GM15510 (cell line): ENCODE measurements around the gene CAD.

Source experiments
- POLR2A ChIP-seq: IDR thresholded peaks from 3 replicates; pipeline ENCODE4 v1.6.1; 2011; ENCODE audit warnings: borderline replicate concordance; ENCODE audit not compliant: insufficient read length; ENCODE audit errors: extremely low read depth

Gene CAD

DNA sequence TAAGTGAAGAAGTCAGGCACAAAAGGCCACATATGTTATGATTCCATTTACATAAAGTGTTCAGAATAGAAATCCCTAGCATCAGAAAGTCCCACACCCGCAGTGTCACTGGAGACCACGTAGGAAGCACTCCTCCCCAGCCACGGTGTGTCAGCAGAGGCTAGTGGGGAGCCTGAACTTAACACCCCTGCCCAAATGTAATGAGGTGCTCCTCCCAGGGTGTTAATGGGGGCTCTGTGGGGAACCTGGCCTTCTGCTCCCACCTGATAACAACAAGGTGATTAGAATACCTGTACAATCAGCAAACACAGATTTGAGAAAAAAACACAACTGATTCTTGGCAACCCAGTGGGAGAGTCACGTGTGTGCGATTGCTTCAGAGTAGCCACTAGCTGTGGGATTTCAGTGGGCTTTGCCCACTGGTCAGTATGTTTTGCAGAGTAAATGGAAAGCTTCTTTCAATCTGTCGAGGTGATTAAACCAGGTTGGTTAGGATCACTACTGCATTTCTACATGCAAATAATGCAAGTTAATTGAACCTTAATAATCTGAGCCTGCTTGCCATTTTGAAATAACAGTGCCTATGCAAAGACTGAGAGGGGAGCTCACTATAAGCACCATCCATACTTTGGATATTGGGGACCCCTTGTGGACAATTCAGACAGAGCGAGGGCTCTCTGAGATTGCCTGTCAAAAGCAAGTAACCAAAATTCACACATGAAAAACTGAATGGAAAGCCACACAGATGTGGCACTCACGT, 25.9 kb upstream of the CAD start:
- TF ChIP-seq POLR2A: no peak

DNA sequence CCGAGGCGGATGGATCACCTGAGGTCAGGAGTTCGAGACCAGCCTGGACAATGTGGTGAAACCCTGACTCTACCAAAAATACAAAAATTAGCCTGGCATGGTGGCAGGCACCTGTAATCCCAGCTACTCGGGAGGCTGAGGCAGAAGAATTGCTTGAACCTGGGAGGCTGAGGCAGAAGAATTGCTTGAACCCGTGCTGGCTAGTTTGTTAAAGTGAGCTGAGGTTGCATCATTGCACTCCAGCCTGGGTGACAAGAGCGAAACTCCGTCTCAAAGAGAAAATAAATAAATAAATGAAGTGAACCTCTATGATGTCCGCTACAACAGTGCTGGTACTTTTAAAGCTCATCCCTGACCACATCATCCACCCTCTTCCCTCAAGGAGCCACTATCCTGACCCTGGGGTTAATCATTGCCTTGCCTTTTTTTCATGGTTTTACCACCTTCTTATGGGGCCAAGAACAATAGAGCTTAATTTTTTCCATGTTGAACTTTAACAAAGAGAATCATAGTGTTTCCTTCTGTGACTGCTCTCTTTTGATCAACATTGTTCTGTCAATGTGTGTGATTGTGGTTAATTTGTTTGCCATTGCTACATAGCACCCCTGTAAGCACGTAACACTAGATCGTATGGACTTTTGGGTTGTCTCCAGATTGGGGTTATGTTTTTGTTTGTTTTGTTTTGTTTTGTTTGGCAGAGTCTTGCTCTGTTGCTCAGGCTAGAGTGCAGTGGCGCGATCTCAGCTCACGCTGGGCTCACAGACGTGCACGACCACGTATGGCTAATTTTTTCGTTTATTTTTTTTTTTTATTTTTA, 22.4 kb upstream of the CAD start:
- TF ChIP-seq POLR2A: no peak

DNA sequence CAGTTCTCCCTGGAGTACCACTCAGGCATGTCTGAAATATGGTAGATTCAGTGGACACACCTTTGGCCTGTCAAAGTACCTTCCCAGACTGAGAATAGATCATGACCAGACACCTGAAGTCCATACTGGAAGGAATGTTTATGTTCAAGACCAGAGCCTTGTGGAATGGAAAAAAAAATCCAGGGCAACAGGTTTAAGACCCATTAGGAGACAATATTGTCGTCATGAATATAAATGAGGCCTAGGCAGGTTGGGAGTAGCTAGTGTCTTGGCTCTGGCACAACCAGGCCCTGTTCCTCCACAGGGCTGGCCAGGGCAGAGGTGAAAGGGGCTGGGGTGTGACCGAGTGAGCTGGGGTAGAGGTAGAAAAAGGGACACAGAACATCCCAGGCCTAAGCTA, 18.5 kb upstream of the CAD start:
- TF ChIP-seq POLR2A: no peak

DNA sequence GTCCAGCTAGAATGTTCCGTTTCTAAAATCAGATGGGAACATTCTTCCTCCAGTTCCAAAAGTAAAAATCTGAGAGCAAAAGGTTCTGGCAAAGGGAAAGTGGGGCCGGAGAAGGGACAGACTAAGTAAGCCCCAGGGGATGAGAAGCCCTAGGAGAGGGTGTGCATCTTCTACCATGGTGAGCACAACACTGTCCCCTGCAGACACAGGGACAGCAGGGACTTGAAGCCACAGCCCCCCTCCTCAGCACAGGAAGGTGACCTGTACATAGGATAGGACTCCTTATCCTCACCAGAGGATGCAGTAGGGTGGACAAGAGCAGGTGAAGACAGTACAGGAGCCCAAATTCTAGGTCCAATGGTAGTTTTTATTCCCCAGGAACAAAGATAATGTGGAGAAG, 17.9 kb upstream of the CAD start:
- TF ChIP-seq POLR2A: no peak

DNA sequence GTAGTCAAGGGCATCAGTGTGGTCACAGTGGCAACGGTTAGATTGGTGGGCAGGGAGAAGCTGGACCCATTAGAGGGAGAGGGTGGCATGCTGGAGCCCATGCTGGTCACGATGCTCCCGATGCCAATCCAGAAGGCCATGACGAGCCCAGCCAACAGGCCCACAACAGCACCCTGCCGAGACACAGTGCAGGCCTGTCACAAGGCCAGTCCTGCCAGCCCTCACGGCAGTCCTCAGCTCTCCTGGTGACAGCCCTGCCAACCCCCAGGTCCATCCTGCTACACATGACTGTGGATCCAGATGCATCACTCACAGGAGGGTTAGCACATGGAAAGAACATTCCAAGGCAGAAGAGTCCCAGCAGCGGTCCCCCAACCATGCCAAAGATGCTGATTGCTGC, 15.5 kb upstream of the CAD start:
- TF ChIP-seq POLR2A: no peak

DNA sequence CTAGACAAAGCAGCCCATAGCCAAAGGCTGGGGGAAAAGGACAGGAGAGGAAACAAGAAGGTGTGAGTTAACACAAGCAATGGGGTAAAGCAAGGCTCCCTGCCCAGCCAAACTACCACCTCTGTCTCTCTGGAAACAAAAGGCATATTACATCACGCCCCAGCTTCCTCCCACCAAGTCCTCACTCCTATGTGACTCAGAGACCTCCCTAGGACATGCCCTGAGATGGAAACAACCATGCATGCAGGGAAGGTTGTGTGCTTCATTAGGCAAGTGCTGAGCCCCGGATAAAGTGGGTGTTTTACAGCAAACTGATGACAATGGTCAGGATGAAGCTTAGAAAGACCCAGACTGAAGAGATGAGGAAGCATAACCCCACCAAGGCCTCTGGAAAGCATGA, 14.3 kb upstream of the CAD start:
- no peak for TF ChIP-seq POLR2A

DNA sequence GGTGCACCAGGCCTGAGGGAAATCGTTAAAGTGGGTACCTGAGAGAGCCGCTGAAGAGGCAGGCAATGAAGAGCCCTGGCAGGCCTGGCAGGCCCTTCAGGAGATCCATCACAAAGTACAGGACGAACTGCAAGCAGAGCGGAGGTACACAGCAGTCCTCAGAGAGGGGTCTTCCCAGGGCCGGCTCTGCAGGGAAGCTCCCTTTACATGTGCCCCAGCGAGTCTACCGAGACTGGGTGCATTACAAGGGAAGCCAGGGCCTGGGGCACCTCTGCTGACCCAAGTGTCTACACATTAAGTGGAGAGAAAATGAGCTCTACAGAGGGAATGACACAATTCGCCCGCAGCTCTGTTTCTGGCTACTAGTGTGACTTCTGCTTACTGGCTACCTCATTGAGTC, 13.4 kb upstream of the CAD start:
- TF ChIP-seq POLR2A: no peak

DNA sequence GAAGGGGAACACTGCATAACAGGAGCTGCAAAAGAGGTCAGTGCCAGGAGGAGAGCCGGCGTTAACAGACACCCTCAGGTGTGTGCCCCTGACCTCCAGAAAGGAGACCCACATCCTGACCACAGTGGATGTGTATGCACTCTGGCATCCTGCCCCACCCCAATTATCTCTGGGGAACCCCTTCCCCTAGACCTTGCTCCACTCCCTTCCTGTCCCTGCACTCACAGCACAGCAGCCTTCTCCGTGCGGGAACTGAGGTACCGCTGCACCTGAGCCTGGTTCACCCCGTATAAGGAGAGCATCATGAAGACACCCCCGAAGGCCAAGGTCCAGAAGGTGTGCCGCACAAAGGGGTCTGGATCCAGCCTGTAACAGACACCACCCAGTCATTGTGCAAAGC, 12.6 kb upstream of the CAD start:
- no peak for TF ChIP-seq POLR2A

DNA sequence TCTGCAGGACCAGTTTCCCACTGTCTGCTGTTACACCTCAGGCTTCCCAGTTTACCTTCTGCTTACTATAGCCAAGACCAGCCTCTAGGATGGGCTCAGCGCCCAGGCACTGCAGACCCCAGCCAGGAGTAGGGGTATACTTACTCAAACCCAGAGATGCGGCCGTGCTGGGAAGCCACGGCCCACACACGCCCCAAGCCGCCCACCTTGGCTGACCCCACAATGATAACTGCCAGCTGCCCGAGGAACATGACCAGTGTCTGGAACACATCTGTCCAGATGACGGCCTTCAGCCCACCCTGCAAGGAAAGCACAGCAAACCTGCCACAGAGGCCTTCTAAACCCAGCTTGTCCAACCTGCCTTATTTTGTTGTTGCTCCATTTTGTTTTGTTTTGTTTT, 12.0 kb upstream of the CAD start:
- TF ChIP-seq POLR2A: no peak

DNA sequence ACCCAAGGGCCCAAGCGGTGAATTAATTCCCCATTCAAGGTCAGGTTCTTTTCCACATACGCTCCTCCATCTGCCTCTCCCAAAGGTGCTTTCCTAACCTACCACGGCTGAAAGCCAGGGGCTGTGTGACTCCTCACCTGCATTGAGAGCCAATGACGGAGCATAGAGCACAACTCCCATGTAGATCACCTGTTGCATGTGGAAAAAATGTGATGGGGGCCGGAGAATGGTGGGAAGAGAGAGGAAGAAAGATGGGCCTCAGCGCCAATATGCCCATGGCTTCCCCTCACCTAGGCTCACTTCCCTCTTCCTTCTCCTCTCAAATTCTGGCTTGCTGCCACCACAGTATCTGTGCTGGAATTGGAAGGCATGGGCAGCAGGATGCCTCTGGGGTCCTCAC, 10.8 kb upstream of the CAD start:
- no peak for TF ChIP-seq POLR2A

DNA sequence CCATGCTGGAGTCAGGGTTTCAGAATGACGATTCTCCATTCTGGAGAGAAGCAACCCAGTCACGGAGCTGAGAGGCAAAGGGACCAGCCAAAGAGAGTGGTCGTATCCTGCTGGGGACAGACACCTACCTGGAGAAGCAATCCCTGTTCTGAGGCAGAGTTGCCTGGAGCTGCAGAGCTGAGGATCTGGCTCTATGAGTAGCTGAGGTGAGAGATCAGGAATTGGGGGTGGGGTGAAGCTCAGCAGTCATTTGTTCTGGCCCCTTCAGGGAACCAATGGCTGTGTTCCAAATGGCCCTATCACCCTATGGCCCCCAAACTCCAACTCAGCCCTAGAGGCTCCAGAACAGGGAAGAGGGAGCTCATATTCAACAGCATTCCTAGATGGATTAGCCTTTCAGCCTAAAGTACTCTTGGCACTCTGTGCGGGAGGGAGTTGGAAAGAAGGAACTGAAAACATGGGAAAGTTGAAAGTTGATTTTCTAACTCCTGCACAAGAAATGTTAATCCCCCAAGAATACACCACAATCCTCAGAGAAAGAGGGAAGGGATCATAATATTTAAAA, 8.6 kb upstream of the CAD start:
- TF ChIP-seq POLR2A: no peak

DNA sequence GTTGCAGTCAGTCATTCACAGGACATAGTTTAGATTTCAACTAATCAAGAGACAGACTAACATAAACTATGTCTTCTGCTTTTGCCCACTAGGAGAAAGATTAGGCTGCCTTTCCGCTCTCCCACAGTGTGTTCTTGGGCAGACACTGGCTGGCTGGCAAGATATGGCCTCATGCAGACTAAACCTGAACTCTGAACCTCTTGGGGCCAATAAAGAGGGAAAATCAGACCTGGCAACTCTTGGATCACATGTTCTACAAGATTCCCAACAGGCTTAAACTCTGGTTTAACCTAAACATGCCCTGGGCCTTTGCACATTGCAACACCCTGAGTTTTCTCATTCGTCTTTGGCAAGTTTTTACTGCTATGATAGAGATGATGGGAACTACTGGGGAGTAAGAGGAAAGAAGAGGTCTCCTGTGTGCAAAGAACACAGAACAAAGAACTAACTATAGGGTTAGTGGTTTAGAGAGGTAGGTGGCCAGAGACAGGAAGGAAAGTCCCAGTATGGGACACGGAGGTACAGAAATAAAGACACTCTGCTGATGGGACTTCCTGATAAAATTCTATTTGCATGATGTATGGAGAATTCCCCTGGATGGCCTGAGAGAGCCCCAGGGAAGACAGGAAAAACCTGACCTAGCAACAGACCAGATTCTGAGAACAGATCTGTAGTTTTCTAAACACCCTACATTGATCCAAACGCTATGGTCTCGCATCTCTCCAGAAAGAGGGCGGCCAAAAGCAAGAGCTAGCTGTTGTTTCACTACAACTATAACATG, 7.4 kb upstream of the CAD start:
- TF ChIP-seq POLR2A: no peak

DNA sequence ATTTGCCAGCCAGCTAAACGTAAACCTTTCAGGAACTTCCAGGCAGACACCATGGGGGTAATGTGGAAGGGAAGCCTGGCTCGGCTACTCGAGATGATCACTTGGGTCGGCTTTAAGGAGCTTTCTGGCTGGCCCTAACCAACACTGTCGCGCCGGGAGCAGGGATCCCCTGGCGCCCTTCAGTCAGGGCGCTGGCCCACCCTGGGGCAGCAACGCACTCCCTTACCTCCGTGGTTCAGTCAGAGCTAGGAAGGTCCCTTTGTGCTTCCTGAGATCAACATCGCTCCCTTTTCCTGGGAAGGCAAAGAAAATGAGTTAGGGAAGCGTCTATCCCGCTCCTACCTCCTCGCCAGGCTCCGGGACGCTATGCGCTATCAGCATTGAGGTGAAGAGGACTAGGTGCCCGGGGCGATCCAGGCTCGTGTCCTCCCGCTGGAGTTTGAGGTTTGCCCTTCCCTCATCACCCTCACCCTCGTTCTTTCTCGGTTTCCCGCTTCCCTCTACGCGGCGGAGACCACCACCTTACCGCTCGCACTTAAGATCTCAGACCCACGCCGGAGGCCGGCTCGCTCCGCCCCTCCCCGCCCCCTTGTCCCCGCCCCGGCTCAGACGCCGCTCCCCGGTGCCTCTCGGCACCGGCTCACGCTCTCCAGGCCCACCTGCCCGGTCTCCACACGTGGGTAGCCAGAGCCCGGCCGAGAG, 5.8 kb upstream of the CAD start:
- no peak for TF ChIP-seq POLR2A

DNA sequence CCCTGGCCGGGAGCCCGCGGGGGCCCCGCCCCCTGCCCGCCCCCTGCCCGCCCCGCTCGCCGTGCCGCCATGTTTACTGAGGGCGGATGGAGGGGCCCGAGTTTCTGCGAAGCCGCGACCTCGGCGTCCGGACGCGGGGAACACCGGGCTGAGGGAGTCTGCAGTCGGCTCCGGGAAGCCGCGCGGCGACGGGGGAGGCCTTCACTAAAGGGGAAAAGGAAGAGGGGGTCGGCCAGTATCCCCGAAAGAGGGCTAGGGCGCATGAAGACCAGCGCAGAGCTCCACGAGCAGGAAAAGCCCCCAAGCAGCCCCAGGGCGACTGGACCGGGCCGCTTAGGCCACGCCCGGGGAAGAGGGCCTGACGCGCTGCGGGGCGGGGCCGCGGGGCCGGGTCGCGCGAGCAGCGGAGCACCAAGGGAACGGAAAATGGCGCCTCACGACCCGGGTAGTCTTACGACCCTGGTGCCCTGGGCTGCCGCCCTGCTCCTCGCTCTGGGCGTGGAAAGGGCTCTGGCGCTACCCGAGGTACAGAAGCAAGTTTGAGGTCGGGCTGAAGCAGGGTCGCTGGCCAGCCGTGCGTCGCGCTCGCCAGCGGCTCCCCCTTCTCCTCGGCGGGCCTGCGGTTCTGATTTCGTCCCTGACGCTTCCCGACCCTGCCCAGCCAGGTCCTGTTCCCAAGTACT, 5.1 kb upstream of the CAD start, which contains the start of the genes ATRAID and SLC5A6:
TSS of gene ATRAID (plus strand) at position 99 of the 683 bp plus-strand sequence. CDS start at position 427, 328 bp downstream.
TSS of gene SLC5A6 (minus strand) at position 326 of the 683 bp plus-strand sequence. CDS start 4,618 bp downstream, outside the sequence.
- peak; percentile 92 for TF ChIP-seq POLR2A
